Measurements from ENCODE around the gene DIRAS1.

DNA sequence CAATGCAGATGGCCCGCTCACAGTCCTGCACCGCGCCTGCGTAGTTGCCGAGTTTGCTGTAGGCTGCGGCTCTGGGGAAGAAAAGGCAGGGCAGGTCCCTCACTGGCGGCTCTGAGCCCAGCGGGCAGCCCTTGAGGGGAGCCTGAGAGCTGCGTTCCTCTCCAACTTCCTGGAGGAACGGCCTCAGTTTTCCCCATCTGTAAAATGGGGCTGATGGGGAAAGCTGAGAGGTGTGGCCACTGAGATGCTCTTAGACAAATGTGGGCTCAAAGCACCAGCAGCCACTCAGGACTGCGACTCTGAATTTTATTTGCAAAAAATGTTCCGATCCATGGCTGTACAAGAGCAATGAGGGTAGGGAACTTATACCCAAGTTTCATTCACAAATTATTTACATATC is 42.5 kb upstream of the DIRAS1 start:
- TF ChIP-seq, protein P1, sequence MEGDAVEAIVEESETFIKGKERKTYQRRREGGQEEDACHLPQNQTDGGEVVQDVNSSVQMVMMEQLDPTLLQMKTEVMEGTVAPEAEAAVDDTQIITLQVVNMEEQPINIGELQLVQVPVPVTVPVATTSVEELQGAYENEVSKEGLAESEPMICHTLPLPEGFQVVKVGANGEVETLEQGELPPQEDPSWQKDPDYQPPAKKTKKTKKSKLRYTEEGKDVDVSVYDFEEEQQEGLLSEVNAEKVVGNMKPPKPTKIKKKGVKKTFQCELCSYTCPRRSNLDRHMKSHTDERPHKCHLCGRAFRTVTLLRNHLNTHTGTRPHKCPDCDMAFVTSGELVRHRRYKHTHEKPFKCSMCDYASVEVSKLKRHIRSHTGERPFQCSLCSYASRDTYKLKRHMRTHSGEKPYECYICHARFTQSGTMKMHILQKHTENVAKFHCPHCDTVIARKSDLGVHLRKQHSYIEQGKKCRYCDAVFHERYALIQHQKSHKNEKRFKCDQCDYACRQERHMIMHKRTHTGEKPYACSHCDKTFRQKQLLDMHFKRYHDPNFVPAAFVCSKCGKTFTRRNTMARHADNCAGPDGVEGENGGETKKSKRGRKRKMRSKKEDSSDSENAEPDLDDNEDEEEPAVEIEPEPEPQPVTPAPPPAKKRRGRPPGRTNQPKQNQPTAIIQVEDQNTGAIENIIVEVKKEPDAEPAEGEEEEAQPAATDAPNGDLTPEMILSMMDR (IDR thresholded peaks at IDR 0.05; ENCODE audit: insufficient read depth, low read length, poor library complexity, severe bottlenecking), result no peak
- no peak for TF ChIP-seq EZH2phosphoT487 (conservative IDR thresholded peaks at IDR 0.05; ENCODE audit: low read length)
